Osteocyte (in vitro differentiated cells): ENCODE results near the gene NAP1L5. TPM values are rescaled to one million over a fixed set of nuclear protein-coding genes. Genes with fewer than 3 reads are reported as not detected.

Source experiments
- DNase-seq: peaks from one replicate; pipeline ENCODE4 v3.0.0; 2021; ENCODE audit warnings: mixed read lengths; ENCODE audit not compliant: unreplicated experiment; ENCODE audit errors: extremely low spot score
- H3K27ac Mint-ChIP-seq: one replicate; pipeline ENCODE4 v1.8.0; 2021; ENCODE audit warnings: mild to moderate bottlenecking, mixed read lengths; ENCODE audit not compliant: unreplicated experiment
- H3K27me3 Mint-ChIP-seq: one replicate; pipeline ENCODE4 v1.8.0; 2021; ENCODE audit warnings: mixed read lengths; ENCODE audit not compliant: unreplicated experiment
- H3K36me3 Mint-ChIP-seq: one replicate; pipeline ENCODE4 v1.8.0; 2021; ENCODE audit warnings: mixed read lengths; ENCODE audit not compliant: unreplicated experiment
- H3K4me1 Mint-ChIP-seq: one replicate; pipeline ENCODE4 v1.8.0; 2021; ENCODE audit warnings: mixed read lengths; ENCODE audit not compliant: unreplicated experiment
- H3K4me3 Mint-ChIP-seq: one replicate; pipeline ENCODE4 v1.8.0; 2021; ENCODE audit warnings: mild to moderate bottlenecking, moderate library complexity, mixed read lengths; ENCODE audit not compliant: unreplicated experiment
- H3K9me3 Mint-ChIP-seq: one replicate; pipeline ENCODE4 v1.8.0; 2021; ENCODE audit warnings: mixed read lengths; ENCODE audit not compliant: unreplicated experiment
- CTCF ChIP-seq: fragments of 200-600 bp; sonication (generic); IDR thresholded peaks from 2 replicates; pipeline ENCODE4 v1.5.0; 2021; ENCODE audit warnings: antibody characterized with exemption, mild to moderate bottlenecking, moderate library complexity
- total RNA-seq: library from RNA; stranded (reverse); gene quantifications from 2 replicates; pipeline ENCODE4 v1.2.1, GENCODE V29; 2021

Gene NAP1L5
- total RNA-seq, 1 donor from 2014 or later: 5.7 TPM

GRCh38 chr4:88646528-88647280 is 50.9 kb downstream of the NAP1L5 start:
- no peak overlapping the region for H3K4me3 Mint-ChIP-seq
- H3K27me3 Mint-ChIP-seq: no peaks in the 10 kb centered on the region
- no peak for DNase-seq
- peaks cover 4% of the 10 kb centered on the region for H3K36me3 Mint-ChIP-seq
- no peak overlapping the region for H3K27ac Mint-ChIP-seq
- H3K4me1 Mint-ChIP-seq: peaks cover 15% of the 10 kb centered on the region
- TF ChIP-seq CTCF: no peak
- peaks cover 6% of the 10 kb centered on the region for H3K9me3 Mint-ChIP-seq

GRCh38 chr4:88645994-88646393 is 51.6 kb downstream of the NAP1L5 start:
- Mint-ChIP-seq H3K9me3 (peaks cover 6% of the 10 kb centered on the region), H3K27ac (no peak overlapping the region), H3K27me3 (no peaks in the 10 kb centered on the region), H3K36me3 (peaks cover 4% of the 10 kb centered on the region), H3K4me1 (peaks cover 15% of the 10 kb centered on the region), H3K4me3 (no peak overlapping the region)
- DNase-seq: no peak
- no peak for TF ChIP-seq CTCF

Other genes starting within 250 kb of the NAP1L5 start
- gene HERC5, start 240.7 kb downstream of the NAP1L5 start, total RNA-seq: 0.81 and 0.91 TPM in 2 replicates
- gene PYURF, start 174.1 kb downstream of the NAP1L5 start, total RNA-seq: 67.0 and 69.1 TPM in 2 replicates
- gene HERC3, start 105.3 kb downstream of the NAP1L5 start, total RNA-seq: 15.4 and 16.0 TPM in 2 replicates